Measurements from ENCODE around the gene EEF1A2. TPM values are rescaled to one million over a fixed set of nuclear protein-coding genes. Genes with fewer than 3 reads are reported as not detected.
"Not testable (repeated sequence)": the region's sequence is repeated elsewhere in the genome, so short reads cannot be mapped to it uniquely, and the experiment has no call there.

EEF1A2 gene
- total RNA-seq, 1 donor from 2014 or later: 858 TPM

DNA sequence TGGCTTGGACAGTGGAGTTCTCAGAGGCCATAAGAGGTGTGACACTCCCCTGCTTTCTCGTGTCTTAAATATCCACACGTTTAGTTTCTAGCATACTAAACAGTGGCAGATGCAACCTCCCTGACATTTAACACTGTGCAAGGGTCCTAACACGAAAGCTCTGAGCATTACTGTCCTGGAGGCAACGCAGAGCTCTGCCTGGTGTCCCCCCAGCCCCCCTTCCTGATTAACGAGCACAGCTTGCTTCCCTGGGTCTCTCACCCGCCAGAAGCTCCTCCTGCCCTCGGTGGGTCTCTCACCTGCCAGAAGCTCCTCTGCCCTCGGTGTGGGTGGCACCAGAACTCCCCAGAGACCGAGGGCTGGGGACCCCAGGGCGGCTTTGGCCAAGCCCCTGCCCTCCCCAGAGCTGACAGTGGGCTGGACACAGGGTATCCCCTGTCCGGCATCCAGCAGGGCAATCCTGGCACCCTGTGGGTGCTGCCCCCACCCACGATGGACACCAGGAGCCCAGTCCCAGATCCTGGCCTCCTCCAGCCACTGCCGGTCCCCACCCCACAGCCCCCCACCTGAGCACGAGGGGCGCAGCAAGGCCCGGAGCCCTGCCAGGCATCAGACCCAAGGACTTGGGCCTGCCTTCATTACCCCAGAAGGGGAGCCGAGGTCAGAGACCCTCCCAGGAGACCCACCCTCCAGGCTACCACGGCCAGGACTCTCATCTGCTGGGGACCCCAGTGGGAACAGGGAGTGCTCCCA lies 14.1 kb downstream of the EEF1A2 start:
- no peak for DNase-seq

DNA sequence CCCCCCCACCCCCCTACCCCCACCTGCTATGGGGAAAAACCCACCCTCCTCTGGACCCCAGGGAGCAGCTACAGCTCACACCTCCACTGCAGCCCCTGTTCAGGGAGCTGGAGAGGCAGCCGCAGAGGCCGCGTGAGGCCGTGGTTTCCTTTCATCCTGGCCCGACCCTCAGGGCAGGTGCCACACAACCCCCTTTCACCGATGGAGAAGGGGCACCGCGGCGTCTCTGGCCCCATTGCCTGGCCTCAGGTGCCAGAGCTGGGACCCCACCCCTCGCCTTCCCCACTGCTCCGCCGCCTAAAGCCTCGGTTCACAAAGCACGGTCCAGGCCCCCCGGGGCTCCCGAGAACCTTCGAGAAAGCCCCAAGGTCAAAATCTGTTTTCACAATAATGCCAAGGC lies 14.6 kb downstream of the EEF1A2 start:
- no peak for DNase-seq

DNA sequence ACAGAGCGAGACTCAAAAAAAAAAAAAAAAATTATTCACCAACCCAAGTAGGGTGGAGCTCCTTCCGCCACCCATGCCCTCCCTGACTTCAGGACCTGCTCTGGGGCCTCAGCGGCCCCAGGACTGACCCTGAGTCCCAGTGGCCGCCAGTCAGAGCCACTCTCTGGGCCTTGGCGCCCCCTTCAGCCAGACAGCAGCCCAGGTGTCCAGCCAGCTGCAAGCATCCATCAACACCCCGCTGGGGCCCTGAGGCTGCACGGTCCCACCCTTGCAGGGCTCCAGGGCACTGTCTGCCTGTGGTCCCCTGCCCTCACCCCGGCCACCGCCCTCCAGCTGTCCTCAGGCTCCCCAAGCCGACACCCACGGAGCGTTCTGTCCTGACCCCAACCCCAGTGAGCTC lies 15.0 kb downstream of the EEF1A2 start:
- DNase-seq: no peak

DNA sequence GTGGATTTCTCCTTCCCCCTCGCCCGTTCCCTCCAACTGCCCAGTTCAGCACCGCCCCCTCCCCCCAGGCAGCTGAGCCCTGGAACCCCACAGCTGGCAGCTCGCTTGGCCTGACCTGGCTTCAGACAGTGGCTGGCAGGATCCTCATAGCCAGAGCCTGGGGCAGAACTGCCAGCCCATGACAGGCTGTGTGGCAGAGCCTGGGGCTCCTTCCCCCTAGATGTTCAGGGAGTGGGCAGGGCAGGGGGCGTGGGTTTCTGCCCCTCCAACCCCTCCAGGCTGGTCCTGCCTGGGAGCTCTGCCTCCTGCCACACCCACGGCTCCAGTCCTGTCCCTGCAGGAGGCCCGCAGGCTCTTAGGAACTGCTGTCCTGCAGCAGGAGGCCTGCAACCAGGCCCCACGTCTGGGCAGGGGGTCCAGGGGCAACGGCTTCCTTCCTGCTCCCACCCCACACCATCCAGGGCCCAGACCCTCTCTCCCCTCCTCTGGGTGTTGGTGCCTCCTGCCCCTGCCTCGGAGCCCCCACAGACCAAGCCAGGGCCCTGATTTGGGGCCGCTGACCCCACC lies 16.8 kb downstream of the EEF1A2 start:
- DNase-seq: no peak

DNA sequence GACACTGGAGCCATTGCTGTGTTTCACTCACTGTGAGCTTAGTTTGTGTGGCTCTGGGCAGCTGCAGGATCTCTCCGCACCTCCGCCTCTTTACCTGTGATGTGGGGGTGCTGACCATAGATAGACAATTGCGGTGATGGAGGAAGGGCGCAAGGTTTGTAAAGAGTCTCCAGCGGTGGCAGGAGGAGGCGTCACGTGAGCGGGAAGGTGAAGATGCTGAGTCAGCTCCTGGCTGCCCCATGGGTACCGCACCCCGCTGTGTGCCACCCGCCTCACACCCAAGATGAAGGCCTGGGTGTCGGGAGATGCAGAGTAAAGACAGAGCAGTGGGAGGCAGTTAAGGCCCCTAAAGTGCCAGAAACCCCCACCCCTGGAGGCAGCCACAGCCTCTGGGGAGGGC lies 17.4 kb downstream of the EEF1A2 start:
- DNase-seq: no peak

DNA sequence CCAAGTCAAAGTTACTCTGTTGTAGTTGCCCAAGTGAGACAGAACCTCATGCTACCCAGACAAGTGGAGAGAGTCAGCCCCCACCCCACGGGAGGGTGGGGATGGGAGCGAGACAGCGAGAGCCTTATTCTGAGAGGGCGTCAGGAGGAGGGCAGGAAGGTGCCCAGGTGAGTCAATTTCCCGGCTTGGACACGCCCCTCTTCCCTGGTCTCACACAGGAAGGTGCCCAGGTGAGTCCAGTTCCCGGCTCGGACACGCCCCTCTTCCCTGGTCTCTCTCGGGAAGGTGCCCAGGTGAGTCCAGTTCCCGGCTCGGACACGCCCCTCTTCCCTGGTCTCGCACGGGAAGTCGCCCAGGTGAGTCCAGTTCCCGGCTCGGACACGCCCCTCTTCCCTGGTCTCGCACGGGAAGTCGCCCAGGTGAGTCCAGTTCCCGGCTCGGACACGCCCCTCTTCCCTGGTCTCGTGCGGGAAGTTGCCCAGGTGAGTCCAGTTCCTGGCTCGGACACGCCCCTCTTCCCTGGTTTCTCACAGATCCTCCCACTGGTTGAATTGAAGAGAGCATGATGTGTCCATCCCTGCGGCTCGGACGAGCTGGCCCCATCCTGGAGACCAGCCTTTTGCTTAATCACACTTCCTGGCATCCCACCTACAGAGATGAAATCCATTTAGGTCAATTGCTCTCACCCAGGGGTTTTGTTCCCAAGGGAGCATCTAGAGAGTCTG lies 19.0 kb downstream of the EEF1A2 start:
- not testable (repeated sequence) for DNase-seq

DNA sequence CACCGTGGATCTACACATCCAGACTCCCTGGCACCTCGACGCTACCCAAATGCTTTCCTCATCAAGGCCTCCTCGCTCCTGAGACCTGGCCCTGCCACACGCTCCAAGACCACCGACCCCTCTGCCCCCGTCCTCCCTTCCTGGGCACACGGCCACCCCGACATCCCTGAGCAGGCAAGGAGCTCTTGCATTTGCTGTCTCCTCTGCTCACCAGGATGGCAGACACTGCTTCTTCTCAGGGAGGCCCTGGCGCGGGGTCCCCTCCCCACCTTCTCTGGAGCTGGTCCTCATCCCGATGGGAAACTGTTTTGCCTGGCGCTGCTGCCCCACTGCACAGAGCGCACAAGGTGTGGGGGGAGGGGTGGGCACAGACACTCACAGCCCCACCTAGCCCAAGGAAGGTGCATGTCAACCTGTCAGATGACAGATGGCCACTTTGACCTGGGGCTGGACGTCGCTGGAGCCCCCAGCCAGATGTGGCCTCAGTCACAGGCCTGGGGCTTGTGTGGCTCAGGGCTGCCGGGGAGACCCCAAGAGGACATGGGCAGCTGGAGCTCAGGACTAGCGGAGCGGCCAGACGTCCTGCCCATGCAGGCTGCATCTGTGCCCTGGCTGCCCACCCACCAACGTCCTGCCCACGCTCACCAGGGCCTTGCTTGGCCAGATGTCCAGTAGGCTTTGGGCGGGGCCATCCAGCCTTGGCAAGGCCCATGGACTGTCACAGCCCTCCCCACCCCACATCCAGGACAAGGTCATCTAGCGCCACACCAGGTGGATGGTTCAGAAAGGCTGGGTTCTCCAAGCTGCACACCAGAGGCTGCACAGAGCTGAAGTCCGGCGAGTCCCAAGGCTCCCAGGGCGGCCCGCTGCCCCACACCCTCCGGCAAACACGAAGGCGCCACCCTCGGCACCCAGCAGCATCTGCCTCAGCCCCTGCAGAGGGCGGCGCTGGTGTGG lies 20.3 kb downstream of the EEF1A2 start:
- no peak for DNase-seq

DNA sequence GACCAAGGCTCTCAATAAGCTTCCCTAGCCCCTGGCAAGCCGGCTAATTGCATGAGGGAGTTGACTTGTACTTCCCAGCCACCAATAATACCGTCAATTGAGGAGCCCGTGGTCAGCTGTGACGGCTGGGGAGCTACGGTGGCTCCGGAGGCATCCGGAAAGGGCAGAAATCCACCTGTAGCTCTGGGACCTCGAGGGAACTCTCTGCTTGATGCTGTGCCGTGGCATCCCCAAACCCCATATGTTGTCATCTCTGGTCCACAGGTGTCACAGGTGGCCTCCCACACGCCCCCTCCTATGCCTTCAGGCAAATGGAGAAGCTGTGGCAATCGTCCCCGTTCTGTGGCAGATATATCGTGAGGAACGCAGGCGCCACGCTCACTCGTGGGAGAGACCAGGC lies 20.9 kb downstream of the EEF1A2 start:
- DNase-seq: no peak

DNA sequence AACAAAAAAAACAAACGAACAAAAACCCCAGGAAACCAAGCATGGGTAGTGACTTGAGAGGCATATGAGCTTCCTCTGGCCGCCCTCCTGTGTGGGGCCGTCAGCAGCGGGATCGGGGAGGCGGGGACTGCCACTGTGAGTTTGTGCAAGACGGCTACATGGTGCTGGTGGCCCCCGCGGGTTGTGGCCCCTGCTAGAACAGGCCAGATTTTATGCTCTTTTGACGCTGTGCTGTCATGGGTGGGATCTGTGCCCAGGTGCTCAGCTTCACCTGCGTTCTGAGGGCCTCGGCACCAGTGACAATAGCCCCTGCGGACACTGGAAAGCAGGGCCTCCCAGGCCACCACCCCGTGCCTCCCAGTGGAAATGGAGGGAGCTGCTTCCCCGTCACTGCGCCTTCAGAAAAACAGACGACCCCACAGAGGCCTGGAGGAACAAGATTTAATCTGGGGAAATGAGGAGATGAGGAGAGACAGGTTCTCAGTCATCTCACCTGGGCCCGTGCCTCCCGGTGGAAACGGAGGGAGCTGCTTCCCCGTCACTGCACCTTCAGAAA lies 21.7 kb downstream of the EEF1A2 start:
- no peak for DNase-seq

DNA sequence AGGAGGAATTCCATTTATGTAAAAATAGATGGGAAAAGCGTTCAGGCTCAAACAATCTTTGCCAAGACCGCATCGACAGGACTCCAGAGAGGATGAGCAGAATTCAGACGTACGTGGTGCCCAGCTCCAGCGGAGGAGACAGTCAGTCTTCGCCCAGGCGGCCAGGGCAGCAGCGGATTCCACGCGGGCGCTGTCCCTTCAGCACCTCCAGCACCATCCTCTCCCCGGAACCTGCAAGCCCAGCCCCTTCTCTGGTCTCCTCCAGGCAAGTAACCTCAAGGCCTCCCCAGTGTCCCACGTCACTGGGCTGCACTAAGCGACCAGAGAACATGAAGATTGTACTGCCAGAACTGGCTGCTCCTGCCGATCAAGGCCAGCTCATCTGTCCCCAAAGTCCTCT lies 23.7 kb downstream of the EEF1A2 start:
- DNase-seq: peak; percentile 63

DNA sequence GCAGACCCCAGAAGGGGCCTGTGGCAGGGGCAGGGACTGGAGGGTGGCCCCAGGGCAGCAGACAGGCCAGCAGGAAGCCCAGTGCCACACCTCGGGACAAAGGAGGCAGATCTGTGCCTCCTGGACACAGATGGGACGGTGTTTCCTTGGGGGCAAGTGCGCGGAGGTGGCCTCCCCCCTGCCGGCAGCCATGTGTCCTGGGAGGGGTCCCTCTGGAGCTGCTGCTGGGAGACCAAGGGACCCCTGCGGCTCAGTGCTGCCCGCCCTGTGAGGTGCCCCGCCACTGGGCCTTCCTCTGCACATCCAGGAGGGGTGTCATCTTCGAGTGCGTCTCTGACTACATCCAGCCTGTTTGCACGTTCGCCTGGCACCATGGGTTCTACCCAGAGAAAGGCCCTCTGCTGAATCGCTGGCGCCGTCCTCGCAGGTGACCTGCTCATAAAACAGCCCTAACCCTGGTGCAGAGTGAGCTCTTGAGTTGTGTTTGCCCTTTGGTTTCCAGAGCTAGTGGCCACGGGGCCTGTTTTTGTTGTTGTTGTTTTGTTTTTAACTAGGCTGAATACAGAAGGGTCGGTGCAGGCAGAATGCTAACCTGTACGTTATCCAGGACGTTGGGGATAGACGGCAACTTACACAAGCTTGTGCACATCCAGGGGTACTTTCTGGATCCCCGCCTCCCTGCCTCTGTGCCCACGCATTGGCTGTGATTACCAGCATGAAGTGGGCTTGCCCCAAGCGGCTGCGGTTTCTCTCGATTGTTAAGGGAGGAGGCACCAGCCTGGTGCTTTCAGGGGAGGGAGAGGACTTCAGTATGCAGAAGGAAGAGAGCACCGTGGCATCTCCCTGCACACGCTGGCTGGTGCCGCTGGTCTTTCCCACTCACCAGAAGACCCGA lies 25.1 kb downstream of the EEF1A2 start:
- DNase-seq: no peak

DNA sequence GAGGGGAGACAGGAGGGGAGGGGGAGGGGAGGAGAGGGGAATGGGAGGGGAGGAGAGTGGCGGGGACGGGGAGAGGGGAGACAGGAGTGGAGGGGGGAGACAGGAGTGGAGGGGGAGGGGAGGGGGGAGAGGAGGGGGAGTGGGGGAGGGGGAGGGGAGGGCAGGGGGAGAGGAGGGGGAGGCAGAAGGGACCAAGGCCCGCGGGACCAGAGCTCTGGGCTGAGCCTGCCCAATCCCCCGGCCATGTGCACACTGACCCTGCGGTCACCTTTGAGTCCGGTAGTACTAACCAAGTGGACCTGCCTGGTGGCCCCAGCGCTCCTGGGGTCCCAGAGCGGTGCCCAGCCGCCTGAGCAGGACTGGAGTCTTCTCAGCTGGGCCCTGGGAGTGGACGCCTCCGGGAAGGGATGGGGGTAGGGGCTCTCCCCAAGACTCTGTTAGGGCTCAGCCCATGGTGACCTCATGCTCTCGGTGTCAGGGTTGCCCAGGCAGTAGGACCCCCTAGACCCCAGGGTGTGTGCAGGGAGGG lies 26.0 kb downstream of the EEF1A2 start:
- DNase-seq: no peak

DNA sequence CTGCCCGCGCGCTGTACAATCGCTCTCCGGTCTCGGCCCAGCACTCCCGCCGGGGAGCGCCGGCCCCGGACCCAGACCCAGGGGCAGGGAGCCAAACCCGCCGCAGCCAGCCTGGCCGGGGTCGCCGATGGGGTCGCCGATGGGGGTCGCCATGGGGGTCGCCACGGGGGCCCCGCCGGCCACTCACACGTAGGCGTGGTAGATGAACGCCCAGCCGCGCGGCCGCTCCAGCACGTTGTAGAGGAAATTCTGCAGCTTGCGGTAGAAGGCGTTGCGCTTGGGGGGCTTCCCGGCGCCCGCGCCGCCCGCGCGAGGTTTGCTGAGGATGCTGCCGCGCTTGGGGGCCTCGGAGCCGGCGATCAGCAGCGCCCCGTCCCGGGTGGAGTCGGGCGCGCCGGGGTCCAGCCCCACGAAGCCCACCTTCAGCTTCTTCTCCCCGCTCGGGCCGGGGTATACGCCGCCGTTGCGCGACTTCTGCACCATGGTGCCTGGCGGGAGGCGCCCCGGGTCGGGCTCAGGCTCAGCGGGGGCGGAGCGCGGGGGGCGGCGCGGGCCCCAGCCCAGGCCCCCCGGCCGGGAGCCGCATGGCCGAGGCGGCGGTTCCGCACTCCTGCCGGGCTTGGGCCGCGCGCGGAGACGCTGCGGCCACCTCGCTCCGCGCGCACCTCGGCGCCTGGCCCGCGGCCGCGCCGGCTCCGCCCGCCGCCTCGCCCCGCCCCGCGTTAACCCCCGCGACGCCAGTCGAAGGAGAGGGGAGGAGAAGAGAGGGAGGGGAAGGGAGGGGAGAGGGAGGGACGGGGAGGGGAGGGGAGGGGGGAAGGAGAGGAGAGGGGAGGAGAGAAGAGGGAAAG lies 26.7 kb downstream of the EEF1A2 start, which contains the start of gene KCNQ2:
KCNQ2 (minus strand) TSS at position 675 of the 851 bp plus-strand sequence; CDS start at position 483, 192 bp downstream.
- DNase-seq: no peak

DNA sequence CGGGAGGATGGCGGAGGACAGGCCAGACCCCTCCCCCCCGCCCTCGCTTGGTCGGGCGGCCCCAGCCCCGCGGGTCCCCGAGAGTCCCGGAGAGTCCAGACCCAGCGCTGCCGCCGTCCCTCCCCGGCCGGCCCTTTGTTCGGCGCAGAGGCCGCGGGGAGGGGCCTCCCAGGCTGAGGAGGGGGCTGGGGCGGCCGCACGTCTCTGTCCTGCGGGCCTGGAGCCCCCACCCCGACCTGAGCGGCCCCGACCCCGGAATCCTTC lies 27.2 kb downstream of the EEF1A2 start:
- DNase-seq: no peak

DNA sequence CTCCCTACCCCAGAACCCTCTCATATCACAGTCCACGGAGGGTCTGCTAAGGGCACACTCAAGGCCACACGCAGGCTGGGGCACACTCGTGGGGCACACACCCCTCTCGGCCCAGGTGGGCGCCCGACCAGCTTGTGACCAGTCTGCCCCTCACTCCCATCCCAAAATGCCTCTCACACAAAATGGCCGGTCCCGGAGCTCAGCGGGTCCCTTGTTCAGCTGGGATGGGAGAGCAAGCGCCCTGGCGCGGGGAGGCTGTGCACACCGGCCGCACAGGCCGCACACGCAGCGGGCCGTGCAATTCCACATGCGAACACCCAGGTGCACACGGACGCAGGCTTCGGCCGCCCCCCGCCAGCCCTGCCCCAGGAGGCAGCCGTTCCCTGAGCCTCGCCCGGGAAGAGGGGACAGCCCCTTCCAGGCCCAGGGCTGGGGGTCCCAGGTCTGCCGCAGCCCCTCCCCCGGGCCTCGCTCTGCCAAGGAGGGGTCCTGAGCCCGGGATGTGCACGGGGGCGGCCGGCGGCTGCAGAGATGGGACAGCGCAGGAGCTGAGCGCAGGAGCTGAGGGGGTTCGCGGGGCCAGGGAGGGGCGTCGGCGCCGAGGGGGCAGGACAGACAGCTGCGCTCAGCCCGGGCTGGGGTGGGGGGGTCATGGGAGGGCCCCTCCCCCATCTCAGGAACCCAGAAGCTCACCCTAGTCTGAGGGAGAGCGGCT lies 27.7 kb downstream of the EEF1A2 start:
- DNase-seq: no peak

DNA sequence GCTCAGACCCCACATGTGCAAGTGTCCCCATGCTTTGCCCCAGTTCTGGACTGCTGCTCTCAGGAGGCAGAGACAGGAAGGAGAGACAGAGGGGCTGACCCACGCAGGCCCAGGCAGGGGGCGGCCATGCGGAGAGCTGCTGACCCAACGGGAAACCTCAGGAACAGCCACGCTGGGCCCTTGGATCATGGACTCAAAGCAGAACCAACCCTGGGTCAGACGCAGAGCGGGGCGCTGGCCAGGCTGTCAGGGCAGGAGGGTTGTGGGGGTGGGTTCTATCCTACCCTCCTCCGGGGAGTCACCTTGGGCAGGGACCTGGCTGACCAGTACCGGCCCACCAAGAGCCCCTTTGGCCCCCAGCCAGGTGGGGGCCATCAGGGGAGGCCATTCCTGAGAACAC lies 28.5 kb downstream of the EEF1A2 start:
- no peak for DNase-seq

DNA sequence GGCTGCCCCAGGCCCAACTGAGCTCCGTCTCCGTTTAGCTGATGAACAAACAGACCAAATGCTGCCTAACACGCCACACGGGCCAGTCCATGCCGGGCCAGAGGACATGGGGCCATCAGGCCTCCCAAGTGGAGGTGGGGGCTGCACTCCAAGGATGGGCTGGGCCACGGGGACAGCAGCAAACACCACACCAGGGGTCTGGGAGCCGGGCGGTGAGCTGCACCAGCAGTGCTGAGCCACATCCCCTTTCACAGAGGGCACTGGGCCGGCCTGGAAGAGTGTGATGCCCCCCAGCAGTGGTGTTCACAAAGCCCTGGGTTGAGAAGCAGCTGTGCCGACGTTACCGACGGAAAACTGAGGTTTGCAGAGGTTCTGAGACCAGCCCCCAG lies 29.2 kb downstream of the EEF1A2 start:
- DNase-seq: no peak

DNA sequence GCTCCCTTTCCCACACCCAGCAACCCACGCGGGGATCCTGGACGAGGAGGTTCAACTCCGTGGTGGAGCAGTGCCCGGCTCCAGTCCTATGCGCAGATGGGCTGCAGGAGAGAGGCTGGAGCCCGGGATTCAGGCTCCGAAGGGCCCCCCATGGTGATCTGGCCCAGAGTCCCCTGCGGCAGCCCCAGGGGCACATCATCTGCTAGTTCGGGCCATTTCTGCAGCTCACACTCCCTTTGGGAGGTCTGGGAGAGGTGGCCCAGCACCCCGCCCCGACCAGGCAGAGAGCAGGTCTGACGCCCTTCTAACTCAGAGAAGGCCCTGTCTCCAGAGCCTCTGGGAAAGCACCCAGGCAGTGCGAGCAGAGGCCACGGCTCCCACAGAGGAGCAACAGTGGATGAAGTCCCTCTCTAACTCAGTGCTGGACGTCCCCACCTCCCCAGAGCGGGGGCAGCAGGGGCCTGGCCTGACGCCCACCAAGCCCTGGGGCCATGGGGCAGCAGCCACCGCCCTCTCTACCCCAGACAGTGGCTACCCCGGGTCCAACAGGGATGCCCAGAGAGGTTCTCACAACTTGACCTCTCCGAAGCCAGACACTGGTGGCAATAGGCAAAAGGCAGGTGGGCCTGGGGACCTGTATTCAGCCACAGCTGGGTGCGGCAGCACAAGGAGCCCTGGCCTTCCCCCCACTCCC lies 29.7 kb downstream of the EEF1A2 start:
- no peak for DNase-seq

DNA sequence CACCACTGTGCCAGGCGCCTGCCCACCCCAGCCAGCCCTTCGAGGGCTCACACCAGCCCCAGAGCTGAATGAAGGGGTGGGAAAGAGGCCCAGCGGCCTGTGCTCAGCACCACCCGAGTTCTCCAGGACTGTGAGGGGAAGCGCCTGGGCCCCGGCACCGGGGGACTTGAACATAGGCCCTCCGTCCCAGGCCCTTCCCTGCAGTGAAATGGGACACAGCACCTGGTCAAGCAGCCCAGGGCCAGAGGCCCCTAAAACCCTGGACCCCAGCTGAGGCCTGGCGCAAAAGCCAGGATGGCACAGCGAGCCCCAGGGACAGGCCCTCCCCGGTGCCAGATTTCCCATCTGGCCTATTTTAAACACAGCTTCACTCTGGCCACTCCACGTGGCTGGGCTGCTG lies 30.5 kb downstream of the EEF1A2 start:
- DNase-seq: no peak
